Stimulated activated CD8-positive, alpha-beta memory T cell treated with anti-CD3 and anti-CD28 coated beads, Interleukin-4, amount 100 ng/mL, for 24 hours (primary cell): ENCODE data around the gene EXOSC10.
"Not testable (repeated sequence)": the region's sequence is repeated elsewhere in the genome, so short reads cannot be mapped to it uniquely, and the experiment has no call there.

Source experiments
- DNase-seq: peaks from one replicate; pipeline ENCODE4 v3.0.0-alpha.2; 2020; ENCODE audit warnings: low read depth

EXOSC10 gene

DNA sequence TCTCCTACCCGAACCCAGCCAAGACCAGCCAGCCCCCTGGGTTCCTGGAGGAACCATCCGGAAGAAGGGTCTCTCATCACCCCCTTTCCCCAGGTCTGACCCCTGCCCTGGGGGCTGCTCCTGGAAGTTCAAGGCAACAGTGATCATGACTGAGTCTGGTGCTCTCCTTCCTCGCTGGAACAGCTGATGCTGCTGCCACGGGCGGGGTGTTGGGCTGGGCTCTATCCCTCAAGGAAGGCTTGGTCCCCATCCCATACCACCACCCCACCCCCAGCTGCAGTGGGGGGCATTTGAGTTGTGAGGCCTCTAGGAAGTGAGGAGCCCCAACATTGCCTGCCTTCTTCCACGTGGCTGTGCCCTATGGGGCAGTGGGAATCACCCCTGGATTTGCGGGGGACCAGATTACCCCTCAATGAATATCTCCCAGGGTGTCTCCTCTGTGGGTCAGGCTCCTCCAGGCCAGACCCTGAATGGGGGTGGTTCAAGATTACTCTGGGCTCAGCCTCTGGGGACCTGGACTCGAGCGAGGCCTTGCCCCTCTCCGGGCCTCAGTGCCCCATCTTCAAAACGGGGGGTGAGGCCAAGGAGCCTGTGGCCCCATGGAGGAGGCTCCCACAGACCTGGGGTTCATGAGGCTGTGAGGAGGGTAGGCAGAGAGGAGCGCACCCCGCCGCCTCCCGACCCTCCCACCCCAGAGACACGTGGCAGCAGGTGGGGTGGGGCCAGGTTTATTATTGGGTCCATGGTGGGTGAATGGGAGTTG lies 55.4 kb downstream of the EXOSC10 start:
- no peak for DNase-seq

DNA sequence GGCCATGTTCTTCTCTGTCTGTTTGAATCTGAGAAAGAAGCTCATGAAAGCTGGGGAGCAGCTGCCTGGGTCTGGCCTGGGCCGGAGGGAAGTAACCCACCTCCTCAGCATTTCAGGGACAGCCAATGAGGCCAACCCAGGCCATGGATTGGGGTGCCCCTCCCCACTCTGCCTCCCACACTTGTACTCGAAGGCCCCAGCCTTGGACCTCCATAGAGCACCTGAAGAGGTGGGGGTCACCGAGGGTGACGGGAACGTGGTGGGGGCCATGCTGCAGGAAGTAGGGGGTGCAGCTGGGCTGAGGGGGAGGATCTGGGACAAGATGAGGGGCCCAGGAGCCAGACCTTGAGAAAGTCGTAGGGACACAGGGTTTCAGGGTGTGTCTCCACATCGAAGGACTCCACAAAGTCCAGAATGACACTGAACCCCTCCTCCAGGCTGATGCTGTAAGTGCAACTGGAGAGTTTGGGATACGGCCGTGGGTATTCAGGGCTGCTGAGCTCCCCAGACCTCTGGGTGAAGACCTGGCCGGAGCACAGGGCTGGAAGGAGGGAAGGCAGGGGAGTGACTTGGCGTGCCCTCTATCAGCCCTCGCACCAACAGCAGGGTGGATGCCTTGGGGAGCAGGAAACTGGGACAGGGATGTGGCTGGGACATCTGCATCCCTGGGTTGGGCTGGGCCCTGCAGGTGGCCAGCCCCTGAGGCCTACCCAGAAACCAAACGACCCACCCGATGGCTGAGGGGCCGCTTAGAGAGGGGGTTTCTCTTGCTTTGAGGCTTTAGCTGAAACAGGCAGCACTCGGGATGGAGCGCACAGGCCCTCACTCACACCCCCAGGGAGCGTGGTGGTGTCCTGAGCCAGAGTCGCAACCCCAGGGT lies 56.4 kb downstream of the EXOSC10 start:
- DNase-seq = no peak

DNA sequence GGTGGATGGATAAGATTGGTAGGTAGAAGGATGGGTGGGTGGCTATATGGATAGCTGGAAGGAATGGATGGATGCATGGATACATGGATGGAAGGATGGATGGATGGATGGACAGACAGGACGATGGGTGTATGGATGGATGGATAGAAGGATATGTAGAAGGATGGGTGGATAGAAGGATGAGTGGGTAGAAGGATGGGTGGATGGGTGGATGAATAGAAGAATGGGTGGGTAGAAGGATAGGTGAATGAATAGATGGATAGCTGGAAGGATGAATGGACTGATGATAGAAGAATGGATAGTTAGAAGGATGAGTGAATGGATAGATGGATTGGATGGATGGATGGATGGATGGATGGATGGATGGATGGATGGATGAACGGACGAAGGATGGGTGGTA lies 57.6 kb downstream of the EXOSC10 start:
- DNase-seq = no peak

DNA sequence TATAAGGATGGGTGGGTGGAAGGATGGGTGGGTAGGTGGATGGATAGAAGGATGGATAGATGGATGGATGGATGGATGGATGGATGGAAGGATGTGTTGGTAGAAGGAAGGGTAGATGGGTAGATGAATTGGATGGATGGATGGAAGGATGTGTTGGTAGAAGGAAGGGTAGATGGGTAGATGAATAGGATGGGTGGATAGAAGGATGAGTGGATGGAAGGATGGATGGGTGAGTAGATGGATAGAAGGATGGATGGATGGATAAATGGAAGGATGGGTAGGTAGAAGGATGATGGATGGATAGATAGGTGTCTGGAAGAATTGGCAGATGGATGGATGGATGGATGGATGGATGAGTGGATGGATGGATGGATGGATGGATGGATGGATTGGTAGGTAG lies 58.6 kb downstream of the EXOSC10 start:
- DNase-seq = no peak

DNA sequence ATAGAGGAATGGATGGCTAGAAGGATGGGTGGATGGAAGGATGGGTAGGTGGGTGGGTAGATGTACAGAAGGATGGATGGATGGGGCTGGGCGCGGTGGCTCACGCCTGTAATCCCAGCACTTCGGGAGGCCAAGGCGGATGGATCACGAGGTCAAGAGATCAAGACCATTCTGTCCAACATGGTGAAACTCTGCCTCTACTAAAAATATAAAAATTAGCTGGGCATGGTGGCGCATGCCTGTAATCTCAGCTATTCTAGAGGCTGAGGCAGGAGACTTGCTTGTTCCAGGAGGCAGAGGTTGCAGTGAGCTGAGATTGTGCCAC lies 59.6 kb downstream of the EXOSC10 start:
- not testable (repeated sequence) for DNase-seq

DNA sequence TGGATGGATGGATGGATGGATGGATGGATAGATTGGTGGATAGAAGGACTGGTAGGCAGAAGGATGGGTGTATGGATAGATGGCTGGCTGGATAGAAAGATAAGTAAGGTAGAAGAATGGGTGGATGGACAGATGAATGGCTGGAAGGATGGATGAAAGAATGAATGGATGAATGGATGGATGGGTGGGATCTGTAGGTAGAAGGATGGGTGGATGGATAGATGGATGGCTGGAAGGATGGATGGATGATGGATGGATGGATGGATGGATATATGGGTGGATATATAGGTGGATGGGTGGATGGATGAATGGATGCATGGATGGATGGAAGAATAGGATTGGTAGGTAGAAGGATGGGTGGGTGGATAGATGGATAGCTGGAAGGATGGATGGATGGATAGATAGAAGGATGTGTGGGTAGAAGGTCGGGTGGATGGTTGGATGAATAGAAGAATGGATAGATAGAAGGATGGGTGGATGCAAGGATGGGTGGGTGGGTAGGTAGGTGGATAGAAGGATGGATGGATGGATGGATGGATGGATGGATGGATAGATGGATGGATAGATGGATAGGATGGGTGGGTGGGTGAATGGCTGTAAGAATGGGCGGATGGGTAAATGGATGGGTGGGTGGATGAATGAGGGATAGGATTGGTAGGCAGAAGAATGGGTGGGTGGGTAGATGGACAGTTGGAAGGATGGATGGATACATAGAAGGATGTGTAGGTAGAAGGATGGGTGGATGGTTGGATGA lies 60.1 kb downstream of the EXOSC10 start:
- no peak for DNase-seq

GRCh38 chr1:11037740-11038182 lies 61.9 kb downstream of the EXOSC10 start:
- peak; percentile 78 for DNase-seq

DNA sequence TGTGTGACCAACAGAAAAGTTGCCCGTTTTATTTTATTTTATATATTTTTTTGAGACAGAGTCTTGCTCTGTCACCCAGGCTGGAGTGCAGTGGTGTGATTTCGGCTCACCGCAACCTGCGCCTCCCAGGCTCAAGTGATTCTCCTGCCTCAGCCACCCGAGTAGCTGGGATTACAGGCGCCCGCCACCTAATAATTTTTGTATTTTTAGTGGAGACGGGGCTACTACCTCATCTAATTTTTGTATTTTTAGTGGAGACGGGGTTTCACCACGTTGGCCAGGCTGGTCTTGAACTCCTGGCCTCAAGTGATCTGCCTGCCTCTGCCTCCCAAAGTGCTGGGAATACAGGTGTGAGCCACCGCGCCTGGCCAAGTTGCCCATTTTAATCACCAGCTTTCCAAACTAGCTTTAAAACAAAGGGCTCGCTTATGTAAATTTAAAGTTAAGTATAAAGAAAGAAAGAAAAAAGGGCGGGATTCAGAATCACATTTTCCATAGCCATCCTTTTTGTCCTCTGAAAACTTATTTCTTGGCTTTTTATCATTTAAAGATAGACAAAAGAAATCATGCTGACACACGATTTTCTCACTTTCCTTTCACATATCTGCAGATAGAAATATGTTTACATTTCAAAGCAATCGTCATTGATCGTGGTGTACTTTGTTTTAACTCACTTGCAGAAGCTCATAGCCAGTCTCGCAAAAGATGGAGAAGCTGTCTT lies 62.5 kb downstream of the EXOSC10 start:
- not testable (repeated sequence) for DNase-seq

DNA sequence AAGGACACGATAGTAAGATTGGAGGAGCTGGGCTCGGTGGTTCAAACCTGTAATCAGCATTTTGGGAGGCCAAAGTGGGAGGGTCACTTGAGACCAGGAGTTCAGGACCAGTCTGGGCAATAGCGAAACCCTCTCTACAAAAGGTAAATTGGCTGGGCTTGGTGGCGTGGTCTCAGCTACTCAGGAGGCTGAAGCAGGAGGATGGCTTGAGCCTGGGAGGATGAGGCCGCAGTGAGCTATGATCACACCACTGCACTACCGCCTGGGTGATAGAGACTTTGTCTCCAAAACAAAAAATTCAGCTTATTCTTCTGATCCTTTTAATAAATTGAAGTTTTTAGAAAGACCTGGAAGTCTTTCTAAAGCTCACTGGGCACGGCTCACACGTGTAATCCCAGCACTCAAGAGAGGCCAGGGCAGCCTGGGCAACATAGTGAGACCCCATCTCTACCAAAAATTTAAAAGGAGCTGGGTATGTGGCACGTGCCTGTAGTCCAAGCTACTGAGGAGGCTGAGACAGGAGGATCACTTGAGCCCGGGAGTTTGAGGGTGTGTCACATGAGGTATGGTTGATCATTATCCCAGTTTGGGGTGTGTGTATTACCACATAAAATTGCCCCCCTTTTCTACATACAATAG lies 67.9 kb downstream of the EXOSC10 start:
- DNase-seq = no peak

DNA sequence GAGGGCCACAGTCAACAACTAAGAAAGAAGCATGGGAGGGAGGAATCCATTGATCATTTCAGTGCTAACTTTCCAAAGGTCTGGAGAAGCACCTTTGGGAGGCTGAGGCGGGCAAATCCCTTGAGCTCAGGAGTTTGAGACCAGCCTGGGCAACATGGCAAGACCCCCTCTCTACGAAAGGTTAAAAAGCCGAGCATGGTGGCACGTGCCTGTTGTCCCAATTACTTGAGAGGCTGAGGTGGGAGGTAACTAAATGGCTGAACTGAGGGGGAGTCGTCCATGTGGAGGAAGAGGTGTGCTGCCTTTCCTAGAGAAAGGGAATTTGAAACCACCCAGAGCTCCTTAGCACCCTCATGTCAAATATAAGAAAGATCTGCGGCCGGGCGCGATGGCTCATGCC lies 68.8 kb downstream of the EXOSC10 start:
- DNase-seq = no peak

DNA sequence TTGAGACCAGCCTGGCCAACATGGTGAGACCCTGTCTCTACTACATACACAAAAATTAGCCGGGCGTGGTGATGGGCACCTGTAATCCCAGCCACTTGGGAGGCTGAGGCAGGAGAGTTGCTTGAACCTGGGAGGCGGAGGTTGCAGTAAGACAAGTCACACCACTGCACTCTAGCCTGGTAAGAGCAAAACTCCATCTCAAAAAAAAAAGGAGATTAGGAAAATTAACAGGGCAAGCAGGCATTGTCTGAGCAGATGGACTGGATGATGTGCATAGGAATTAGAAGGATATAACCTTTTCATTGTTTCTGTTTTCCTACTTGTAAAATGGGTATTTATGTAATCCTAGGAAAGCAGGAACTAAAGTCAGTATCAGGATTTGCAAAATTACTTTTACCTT lies 71.7 kb downstream of the EXOSC10 start:
- DNase-seq = no peak

- no peak for DNase-seq
These were observed 72.4 kb downstream of the EXOSC10 start for GRCh38 chr1:11027316-11027715.

DNA sequence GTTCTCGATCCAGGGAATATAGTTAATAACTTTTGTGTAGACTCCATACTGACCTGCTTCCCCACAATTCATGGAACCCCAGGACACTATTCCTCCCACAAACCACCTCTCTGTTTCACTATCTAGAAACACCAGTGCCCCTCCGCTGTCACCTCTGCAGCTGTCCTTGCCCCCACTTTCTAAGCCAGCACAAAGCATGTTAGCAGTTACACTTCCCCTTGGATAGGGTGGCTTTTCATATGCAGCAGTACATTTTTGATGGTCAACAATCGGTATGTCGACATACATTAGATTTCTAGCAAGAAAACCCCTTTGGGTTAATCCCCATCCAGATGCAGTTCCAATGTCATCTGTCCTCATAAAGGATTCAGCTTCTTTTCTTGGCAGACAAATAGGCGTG lies 72.8 kb downstream of the EXOSC10 start:
- DNase-seq = no peak

DNA sequence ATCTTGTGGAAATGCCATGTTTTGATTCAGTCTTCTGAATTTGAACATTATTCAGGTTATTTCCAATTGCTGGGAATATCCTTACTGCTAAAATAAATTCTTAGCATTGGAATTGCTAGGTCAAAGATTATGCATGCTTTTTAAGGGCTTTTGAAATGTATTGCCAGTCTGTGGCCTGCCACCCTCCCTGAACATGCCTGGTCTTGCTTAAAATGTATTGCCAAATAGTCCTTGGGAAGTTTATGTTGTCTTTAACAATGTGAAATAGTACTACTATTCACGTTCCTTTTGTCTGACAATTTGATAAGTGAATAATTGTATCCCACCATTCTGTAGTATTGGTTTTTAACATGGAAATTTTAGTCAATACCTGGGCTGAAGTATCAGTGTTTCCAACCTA lies 73.6 kb downstream of the EXOSC10 start:
- DNase-seq = no peak

- DNase-seq = no peak
These were observed 74.1 kb downstream of the EXOSC10 start for GRCh38 chr1:11025618-11026017.

DNA sequence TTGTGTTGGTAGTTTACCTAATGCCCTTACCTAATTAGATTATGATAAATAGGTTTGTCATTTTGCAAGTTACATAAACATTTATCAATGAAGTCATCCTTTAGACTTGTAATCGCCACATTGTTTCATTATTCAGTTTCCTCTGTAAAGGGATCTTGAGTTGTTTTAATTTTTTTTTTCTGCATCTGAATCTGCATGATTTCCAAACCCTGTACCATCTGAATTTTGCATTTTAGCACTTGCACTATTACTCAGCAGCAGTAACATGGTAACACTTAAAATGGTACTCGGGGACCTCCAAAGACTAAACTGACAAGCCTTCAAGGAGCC lies 74.8 kb downstream of the EXOSC10 start:
- no peak for DNase-seq

GRCh38 chr1:11024154-11024873 lies 75.4 kb downstream of the EXOSC10 start:
- DNase-seq = no peak

DNA sequence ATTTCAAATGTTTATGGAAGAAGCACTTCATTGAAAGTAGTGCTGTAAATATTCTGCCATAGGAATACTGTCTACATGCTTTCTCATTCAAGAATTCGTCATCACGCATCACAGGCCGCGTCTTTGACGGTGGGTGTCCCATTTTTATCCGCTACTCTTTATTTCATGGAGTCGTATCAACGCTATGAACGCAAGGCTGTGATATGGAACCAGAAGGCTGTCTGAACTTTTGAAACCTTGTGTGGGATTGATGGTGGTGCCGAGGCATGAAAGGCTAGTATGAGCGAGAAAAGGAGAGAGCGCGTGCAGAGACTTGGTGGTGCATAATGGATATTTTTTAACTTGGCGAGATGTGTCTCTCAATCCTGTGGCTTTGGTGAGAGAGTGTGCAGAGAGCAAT lies 76.5 kb downstream of the EXOSC10 start:
- DNase-seq = no peak

DNA sequence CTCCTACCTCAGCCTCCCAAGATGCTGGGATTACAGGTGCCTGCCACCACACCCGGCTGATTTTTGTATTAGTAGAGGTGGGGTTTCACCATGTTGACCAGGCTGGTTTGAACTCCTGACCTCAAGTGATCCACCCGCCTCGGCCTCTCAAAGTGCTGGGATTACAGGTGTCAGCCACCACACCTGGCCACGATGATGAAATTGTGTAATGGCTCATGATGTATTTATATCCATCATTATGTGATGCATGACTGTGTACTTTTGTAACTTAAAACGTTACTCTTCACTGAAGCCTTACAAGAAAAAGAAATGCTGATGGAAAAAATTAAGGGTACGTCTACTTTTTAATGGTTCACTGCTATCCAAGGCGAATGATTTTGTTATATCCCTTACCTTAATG lies 79.7 kb downstream of the EXOSC10 start:
- DNase-seq = no peak

- DNase-seq = not testable (repeated sequence)
These were observed 80.3 kb downstream of the EXOSC10 start for GRCh38 chr1:11019358-11019757.
